CD4-positive, alpha-beta T cell treated with Interleukin-17A for 1 hour (primary cell): ENCODE measurements around the gene OPN1MW3.
"Not testable (repeated sequence)": the region's sequence is repeated elsewhere in the genome, so short reads cannot be mapped to it uniquely, and the experiment has no call there.

ENCODE experiments used
- DNase-seq: peaks from one replicate; pipeline ENCODE4 v3.0.0-alpha.2; 2020

OPN1MW3 gene

DNA sequence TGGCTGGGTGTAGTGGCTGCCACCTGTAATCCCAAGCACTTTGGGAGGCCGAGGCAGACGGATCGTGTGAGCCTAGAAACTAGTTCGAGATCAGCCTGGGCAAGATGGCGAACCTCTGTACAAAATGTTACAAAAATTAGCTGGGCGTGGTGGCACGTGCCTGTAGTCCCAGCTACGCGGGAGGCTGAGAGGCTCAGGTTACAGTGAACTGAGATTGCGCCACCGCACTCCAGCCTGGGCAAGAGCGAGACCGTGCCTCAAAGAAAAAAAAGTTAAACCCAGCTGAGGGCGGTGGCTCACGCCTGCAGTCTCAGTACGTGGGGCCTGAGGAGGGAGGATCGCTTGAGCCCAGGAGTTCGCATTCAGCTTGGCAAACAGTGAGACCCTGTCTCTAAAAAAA is 39.3 kb downstream of the OPN1MW3 start:
- DNase-seq = no peak

DNA sequence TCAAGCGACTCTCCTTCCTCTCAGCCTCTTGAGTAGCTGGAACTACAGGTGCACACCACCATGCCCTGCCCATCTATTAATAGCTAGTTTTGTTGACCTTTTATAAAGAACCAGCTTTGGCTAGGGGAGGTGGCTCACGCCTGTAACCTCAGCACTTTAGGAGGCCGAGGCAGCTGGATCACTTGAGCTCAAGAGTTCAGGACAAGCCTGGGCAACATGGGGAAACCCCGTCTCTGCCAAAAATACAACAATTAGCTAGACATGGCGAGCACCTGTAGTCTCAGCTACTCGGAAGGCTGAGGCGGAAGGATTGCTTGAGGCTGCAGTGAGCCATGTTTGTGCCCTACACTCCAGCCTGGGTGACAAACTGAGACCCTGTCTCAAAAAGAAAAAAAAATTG is 40.9 kb downstream of the OPN1MW3 start:
- no peak for DNase-seq

DNA sequence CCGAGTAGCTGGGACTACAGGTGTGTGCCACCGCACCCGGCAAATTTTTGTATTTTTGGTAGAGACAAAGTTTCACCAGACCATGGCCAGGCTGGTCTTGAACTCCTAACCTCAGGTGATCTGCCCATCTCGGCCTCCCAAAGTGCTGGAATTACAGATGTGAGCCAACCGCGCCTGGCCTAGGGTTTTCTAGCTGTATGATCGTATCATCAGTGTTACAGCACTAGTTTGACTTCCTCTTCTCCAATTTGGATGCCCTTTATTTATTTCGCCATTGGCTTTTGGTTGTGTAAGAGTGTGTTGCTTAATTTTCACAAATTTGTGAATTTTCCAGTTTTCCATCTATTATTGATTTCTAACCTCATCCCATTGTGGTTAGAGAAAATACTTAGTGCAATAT is 43.4 kb downstream of the OPN1MW3 start:
- no peak for DNase-seq

DNA sequence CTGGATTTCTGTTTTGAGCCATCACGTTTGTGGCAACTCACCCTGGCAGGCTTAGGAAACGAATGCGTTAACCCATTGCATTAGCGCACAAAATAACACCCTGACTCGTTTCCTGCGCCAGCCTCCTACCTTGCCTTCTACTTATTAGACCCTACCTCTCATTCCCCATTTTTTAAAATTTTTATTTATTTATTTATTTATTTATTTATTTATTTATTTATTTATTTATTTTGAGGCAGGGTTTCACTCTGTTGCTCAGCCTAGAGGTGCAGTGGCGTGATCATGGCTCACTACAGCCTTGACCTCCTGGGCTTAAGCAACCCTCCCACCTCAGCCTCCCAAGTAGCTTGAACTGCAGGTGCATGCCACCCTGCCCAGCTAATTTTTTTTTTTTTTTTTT is 45.6 kb downstream of the OPN1MW3 start:
- DNase-seq = not testable (repeated sequence)

DNA sequence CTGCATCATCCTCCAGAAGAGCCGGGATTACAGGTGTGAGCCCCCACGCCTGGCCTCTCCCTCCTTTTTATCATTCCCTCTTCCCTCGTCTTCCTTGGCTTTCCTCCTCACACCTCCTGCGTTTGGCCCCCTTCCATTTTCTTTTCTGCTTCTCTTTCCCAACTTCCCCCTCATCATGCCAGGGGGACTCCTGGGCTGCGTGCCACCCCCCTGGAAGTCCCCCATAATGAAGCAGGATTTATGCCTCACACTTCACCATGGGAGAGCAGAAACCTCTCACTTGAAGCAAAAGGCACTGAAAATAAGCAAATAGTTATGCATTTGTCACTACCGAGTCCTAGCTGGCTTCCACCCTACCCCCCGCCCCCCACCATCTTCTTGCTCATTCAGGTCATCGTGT is 46.1 kb downstream of the OPN1MW3 start:
- no peak for DNase-seq

DNA sequence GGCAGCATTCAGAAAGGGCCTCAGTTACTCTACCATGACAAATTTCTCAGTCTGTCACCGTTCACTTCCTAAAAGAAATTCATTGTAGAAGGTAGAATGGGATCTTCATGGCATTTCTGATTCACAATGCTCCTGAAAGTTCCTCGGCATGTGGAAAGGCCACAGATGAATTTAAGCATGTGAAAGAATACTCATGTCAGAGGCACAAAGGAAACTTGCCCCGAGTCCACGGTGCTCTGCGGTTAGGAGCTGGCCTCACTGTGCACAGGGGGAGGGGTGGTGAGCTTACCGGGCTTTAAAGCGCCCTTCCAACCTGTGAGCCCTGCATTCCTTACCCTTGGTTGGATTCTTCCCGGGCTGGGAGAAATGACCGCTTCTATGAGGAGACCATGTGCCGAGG is 47.5 kb downstream of the OPN1MW3 start:
- no peak for DNase-seq

DNA sequence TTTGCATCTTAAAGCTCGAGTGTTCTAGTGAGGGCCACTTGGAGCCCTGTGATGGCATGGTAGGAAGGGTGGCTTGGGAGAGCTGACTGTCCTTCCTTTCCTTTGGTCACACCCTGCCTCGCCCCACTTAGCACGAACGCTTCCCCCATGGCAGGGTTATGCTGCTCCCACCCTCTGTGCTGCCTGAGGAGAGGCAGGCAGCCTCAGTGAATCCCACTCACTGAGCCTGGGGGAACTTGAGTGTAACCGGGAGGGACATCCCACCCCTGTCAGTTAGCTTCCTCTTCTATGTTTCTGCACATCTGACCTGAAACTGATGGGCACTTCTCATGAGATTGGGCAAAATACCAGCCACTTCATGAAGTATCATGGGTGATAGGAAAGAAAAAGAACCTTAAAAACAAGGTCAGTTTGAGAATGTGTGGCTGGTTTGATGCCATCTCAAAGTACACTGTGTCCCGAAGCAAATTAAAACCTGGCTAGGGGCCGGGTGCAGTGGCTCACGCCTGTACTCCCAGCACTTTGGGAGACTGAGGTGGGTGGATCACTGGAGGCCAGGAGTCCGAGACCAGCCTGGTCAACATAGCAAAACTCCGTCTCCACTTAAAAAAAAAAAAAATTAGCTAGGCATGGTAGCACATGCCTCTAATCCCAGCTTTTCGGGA is 48.3 kb downstream of the OPN1MW3 start:
- no peak for DNase-seq

DNA sequence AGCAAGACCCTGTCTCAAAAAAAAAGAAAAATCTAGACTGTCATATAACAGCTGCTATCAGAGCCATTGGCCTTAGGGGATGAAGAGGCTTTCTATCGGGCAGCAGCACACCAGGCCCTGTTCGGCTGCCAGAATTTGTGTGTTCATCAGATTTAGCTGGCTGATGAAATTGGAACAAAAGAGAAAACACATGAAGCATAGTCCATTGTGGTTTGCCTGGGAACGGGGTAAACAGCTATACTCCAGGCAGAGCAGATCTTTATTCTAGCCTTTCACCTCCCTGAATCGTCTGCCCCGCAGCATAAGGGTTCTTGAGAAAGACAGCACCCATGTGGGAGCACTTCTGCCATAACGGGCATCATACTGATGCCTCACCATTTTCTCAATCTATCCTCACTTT is 49.8 kb downstream of the OPN1MW3 start:
- no peak for DNase-seq

DNA sequence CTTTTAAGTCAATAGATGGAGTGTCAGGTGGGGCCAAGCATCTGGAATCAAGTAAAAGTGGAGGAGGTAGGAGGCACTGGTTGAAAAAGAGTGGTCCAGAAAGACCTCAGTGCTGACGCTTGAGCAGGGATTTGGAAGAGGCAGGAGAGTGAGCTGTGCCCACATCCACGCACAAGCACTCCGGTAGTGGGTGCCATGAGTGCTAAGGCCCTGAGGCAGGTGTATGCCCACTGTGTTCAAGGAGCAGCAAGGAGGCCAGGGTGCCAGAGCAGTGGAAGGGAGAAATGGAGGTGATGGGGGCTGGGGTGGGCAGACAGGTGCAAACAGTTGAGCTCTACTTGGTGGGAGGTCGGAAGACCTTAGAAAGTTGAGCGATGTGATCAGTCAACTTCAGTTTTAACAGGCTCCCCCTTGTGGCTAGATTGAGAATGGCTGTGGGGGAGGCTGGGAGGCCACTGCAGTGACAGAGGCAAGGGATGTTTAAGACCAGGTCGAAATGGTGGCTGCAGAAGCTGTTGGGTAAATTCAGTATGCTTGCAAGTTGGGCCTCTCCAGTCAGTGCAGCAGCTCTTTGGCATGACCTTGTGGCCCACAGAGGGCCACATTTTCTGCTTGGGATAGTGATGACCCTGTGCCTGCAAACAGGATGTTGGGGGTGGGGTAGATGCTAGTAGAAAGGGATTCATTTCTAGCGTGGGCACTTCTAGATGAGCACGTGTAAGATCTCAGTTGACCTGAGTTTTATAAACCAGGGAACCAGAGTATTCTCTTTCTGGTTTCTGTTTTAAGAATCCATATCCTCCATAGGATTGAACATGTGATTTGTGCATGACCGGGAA is 50.9 kb downstream of the OPN1MW3 start:
- peak; percentile 84 for DNase-seq

DNA sequence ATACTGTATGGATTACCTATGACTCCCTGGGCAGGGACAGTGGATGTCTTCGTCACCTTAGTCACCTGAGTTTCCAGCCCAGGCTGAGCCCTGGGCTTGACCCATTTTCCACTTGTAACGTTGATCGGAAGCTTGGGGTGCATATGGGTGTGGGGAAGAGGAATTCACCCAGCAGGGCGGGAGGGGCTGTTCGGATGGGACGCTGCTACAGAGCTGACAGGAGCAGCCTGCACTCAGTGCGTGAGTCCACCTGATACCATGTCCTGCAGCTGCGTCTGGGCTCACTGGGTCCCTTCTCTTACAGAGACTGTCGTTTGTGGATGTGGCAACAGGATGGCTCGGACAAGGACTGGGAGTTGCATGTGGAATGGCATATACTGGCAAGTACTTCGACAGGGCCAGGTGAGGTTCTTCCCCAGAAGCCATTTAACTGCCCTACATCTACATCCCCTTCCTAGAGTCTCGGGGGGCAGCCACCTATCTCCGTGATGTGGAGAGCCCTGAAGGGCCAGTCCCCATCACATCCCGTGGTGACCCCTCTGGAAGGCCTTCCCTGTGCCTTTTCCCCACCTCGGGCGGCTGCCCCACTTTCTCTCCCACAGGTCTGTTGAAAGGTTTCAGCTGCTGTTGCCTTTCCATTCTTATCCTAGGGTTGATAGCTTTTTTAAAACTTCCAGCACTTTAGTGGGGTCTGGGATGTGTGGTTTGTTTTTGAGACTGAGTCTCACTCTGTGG is 51.8 kb downstream of the OPN1MW3 start:
- DNase-seq = no peak

DNA sequence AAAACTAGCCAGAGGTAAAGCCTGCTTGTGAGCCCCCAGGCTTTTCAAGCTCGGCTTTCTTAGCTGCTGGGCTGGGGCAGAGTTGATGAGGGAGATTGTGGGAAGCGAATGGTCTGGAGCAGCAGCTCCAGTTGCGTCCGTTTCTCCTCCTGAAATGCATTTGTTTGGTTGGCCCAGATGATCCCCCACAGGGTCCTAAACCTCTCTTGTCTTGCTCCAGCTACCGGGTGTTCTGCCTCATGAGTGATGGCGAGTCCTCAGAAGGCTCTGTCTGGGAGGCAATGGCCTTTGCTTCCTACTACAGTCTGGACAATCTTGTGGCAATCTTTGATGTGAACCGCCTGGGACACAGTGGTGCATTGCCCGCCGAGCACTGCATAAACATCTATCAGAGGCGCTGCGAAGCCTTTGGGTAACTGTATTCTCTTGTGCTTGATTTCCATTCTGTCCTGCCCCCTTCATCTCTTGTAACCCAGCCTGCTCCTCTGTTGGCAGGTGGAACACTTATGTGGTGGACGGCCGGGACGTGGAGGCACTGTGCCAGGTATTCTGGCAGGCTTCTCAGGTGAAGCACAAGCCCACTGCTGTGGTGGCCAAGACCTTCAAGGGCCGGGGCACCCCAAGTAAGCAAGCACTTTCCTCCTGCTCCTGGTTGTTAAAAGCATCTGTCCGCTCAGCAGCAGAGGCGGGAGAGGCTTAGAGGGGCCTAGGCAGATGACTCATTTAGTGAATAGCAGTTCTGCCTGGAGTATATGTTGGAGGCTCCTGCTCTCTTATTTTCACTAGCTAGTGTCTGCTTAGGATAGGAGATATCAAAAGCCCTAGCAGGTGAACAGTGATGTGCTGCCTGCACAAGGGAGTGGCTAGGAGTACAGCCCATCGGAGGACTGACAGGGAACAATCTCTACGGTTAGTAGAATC is 53.5 kb downstream of the OPN1MW3 start:
- no peak for DNase-seq

DNA sequence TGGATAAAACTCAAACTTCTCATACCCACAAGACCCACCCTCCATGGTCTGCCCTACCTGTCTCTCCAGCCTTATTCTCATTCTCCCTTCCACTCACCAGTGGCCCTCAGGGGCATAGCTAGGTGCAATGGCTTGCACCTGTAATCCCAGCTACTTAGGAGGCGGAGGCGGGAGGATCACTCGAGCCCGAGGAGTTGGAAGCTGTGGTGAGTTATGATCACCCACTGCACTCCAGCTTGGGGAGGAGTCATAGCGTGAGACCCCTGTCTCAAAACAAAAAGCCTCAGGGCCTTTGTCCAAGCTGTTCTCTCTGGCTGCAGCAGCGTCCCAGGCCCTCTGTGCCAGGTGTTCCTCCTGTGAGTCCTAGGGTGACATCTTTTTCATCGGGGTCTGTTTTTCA is 54.7 kb downstream of the OPN1MW3 start:
- no peak for DNase-seq

DNA sequence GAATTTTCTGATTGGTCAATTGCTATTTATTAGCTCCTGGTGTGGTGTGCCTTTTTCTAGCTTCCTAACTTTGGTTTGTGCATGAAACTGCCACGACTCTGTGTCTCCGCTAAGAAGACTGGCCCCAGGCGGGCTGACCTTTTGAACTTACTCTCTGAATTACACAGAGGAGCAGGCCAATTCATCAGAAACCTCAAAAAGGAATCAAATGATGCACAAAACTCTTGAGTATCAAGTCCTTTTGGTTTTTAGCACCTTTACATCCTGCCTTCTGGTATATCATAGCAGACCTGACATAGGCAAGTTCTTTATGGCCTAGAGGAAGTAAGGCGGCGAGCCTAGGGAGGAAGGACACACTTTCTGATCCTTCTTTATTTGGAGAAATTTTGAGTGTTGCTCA is 55.8 kb downstream of the OPN1MW3 start:
- DNase-seq = peak; percentile 33

DNA sequence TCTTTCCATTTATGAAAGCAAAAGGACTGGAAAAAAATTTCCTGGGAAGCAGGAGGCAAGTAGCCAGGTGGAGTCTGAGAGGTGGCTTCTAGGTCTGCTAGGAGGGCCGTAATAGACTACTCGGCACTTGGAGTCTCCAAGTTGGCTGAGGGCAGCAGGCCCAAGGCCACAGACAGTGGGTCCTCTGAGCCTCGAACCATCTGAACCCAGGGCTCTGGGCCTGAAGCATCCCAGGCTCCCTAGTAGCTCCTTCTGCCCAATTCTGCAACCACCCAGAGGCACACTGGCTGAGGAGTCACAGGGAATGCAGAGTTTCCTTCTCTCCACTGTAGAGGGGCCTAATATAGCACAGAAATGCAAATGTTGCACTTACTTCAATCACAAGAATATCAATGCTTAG is 58.0 kb downstream of the OPN1MW3 start:
- no peak for DNase-seq

DNA sequence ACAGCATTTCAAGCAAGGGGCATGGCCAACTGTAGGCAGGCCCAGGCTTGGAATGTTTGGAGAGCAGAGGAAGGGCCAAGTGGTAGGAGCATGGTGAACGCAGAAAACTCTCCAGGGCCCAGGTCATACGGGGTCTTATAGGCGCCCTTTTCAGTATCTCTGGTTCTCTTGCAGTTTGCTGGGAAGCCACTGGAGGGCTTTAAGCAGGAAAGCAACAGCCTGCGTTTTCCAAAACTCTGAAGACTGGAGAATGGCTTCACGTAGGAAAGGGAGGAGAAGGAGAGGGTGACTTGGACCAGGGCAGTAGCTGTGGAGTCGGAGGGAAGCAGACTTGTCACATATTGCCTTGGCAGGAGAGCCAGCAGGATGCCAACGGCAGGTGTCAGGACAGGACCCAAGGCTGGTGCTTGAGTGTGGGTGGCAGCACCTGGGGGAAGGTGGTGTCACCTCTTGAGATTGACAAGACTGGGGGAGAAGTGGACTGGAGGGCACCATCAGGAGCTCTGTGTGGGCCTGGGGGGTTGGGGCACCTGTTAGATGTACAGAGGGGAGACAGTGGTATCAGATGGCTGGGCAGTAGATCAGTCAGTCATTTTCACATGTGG is 60.1 kb downstream of the OPN1MW3 start:
- DNase-seq = peak; percentile 26

DNA sequence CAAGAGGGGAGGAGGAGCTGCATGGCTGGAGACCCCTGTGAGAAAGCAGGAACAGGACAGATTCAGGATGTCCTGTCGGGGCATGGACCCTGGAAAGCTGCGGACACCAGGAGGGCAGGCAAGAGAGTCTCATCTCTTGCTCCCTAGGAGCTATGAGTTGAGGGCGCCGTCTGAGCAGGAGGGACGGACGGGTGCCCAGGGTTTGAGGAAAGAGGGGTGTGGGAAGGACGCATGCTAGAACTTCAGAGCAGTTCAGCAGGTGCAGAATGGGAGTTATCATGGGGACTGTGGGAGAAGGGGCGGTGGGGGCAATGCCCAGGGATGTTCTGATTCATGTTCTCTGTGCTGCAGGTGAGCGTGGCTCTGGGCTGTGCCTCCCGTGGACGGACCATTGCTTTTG is 63.0 kb downstream of the OPN1MW3 start:
- DNase-seq = no peak
